Body of pancreas (tissue), 4 donors: ENCODE results near the gene ZNF775. TPM values are rescaled to one million over a fixed set of nuclear protein-coding genes. Genes with fewer than 3 reads are reported as not detected.

Experiments used
- ATAC-seq: fragments of 150-250 bp; one replicate; pipeline ENCODE4 v1.9.1; 2016
- DNase-seq, 4 donors: peaks; one replicate each; pipeline ENCODE4 v3.0.0-alpha.2; 2019
- H3K27ac ChIP-seq, 4 donors: fragments of 200-600 bp; sonication (generic); 1 replicate in 3 of 4; 2 replicates in 1 of 4; pipeline versions ENCODE4 v1.5.1 to v1.6.1; 2016 to 2019; ENCODE audit warnings: mild to moderate bottlenecking in 1 of 4, mixed read lengths in 1 of 4, moderate library complexity in 1 of 4
- H3K27me3 ChIP-seq, 2 donors: fragments of 200-600 bp; sonication (generic); one replicate each; pipeline ENCODE4 v1.6.0; 2016; ENCODE audit warnings: mild to moderate bottlenecking in 1 of 2
- H3K36me3 ChIP-seq, 2 donors: fragments of 200-600 bp; sonication (generic); replicated peaks in 1 of 2; 2 replicates each; pipeline ENCODE4 v1.5.1; 2016; ENCODE audit warnings: low read depth in 2 of 2; ENCODE audit not compliant: insufficient read depth in 1 of 2
- H3K4me1 ChIP-seq: fragments of 200-600 bp; sonication (generic); one replicate; pipeline ENCODE4 v1.6.0; 2016
- H3K4me3 ChIP-seq, 2 donors: fragments of 200-600 bp; sonication (generic); 1 replicate in 1 of 2; 2 replicates in 1 of 2; pipeline ENCODE4 v1.5.1; 2016 to 2019
- H3K9me3 ChIP-seq, 3 donors: fragments of 200-600 bp; sonication (generic); 1 replicate in 2 of 3; 2 replicates in 1 of 3; pipeline ENCODE4 v1.5.1; 2016
- CTCF ChIP-seq, 7 experiments: fragments of 450-650 bp in 4 of 7; fragments of 200-600 bp in 3 of 7; sonication (generic) in 3 of 7; IDR thresholded peaks; one replicate each; pipeline ENCODE4 v1.5.1; 2016 to 2019; ENCODE audit warnings: antibody characterized with exemption in 7 of 7
- POLR2A ChIP-seq, 3 donors: fragments of 450-650 bp; IDR thresholded peaks; one replicate each; pipeline ENCODE4 v1.6.1; 2016; ENCODE audit warnings: antibody characterized with exemption in 3 of 3, mild to moderate bottlenecking in 2 of 3
- WGBS, 2 donors: methylation state at CpG; one replicate each; pipeline ENCODE4 v1.1.5; 2017; 5-methylcytosine and 5-hydroxymethylcytosine counted together
- intact Hi-C: fragments of 100-400 bp; cut with DNase I; formaldehyde crosslinking; loops from one replicate; pipeline ENCODE4 v1.15.1; 2023
- total RNA-seq, 2 donors: library from RNA; depleted of rRNA; stranded (reverse); fragments of >200 nt; gene quantifications; one replicate each; pipeline ENCODE4 v1.1.0, GENCODE V29; 2016

ZNF775 gene
- total RNA-seq, 2 donors from 2014 or later: 6.0 to 10.2 TPM

GRCh38 chr7:150358988-150359621, 20.0 kb upstream of the ZNF775 start:
- H3K9me3 ChIP-seq: no peaks in the 10 kb centered on the region
- no peaks in the 10 kb centered on the region for H3K36me3 ChIP-seq
- no peak for DNase-seq
- peaks cover 22% of the 10 kb centered on the region for H3K4me1 ChIP-seq
- ATAC-seq: no peak
- H3K4me3 ChIP-seq: no peak overlapping the region
- intact Hi-C loops: no loop called here
- TF ChIP-seq POLR2A (IDR thresholded peaks at IDR 0.05) (no peak), CTCF (IDR thresholded peaks at IDR 0.05) (no peak)
- no peak overlapping the region for H3K27ac ChIP-seq
- WGBS, 2 donors: 84 to 90% methylated on average over 4 of the region's 4 CpGs
- H3K27me3 ChIP-seq: no peaks in the 10 kb centered on the region

GRCh38 chr7:150359622-150360362, 19.3 kb upstream of the ZNF775 start:
- no peak overlapping the region for H3K4me3 ChIP-seq
- H3K36me3 ChIP-seq: no peaks in the 10 kb centered on the region
- no peak overlapping the region for H3K27ac ChIP-seq
- no peaks in the 10 kb centered on the region for H3K27me3 ChIP-seq
- intact Hi-C loops: no loop called here
- no peak for DNase-seq
- no peaks in the 10 kb centered on the region for H3K9me3 ChIP-seq
- TF ChIP-seq POLR2A (IDR thresholded peaks at IDR 0.05): no peak
- no peak for TF ChIP-seq CTCF (IDR thresholded peaks at IDR 0.05)
- WGBS, 2 donors: 80 to 93% methylated on average over 2 of the region's 2 CpGs
- peaks cover 18% of the 10 kb centered on the region for H3K4me1 ChIP-seq
- ATAC-seq: no peak

GRCh38 chr7:150360363-150361058, 18.6 kb upstream of the ZNF775 start:
- H3K9me3 ChIP-seq: no peaks in the 10 kb centered on the region
- no peak overlapping the region for H3K4me3 ChIP-seq
- no peak overlapping the region for H3K27ac ChIP-seq
- H3K27me3 ChIP-seq: no peaks in the 10 kb centered on the region
- intact Hi-C loops: no loop called here
- H3K36me3 ChIP-seq: no peaks in the 10 kb centered on the region
- DNase-seq (no peak), ATAC-seq (no peak)
- WGBS, 2 donors: 61 to 63% methylated on average over 5 of the region's 5 CpGs
- no peak for TF ChIP-seq POLR2A (IDR thresholded peaks at IDR 0.05)
- TF ChIP-seq CTCF (IDR thresholded peaks at IDR 0.05): no peak
- peaks cover 11% of the 10 kb centered on the region for H3K4me1 ChIP-seq

GRCh38 chr7:150361402-150361801, 17.7 kb upstream of the ZNF775 start:
- TF ChIP-seq CTCF (IDR thresholded peaks at IDR 0.05): no peak
- no peak for TF ChIP-seq POLR2A (IDR thresholded peaks at IDR 0.05)
- WGBS, 2 donors: 80 to 87% methylated on average over 7 of the region's 7 CpGs
- no peaks in the 10 kb centered on the region for H3K27me3 ChIP-seq
- no peaks in the 10 kb centered on the region for H3K9me3 ChIP-seq
- H3K4me1 ChIP-seq: peaks cover 2% of the 10 kb centered on the region
- no peak overlapping the region for H3K27ac ChIP-seq
- no peaks in the 10 kb centered on the region for H3K36me3 ChIP-seq
- DNase-seq (no peak), ATAC-seq (no peak)
- no peak overlapping the region for H3K4me3 ChIP-seq
- intact Hi-C loops: no loop called here
